ENCODE results near the gene PTPRM. TPM values are rescaled to one million over a fixed set of nuclear protein-coding genes. Genes with fewer than 3 reads are reported as not detected.

Gene PTPRM
- total RNA-seq, 1 donor from 2014 or later, result 65.5 TPM

DNA sequence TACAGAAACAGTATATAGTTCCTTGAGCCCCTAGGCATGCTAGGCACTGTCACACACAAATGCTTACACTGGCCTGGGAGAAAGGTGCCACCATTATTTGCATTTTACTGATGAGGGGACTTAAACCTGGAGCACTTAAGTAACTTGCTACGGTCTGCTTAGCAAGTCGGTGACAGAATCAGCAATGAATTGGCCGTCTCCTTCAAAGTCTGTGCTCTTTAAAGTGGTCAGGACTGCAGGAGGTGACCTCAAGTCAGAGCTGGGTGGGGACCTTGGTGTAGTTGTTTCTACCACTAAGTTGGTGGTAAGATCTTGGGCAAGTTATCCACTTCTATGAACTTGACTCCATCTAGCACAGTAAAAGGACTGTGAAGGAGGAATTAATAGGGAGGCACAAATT lies 34.8 kb downstream of the PTPRM start:
- no peaks in the 10 kb centered on the region for H3K27me3 ChIP-seq (ENCODE audit: control insufficient read depth, insufficient read depth, low read length)
- TF ChIP-seq, protein P1, sequence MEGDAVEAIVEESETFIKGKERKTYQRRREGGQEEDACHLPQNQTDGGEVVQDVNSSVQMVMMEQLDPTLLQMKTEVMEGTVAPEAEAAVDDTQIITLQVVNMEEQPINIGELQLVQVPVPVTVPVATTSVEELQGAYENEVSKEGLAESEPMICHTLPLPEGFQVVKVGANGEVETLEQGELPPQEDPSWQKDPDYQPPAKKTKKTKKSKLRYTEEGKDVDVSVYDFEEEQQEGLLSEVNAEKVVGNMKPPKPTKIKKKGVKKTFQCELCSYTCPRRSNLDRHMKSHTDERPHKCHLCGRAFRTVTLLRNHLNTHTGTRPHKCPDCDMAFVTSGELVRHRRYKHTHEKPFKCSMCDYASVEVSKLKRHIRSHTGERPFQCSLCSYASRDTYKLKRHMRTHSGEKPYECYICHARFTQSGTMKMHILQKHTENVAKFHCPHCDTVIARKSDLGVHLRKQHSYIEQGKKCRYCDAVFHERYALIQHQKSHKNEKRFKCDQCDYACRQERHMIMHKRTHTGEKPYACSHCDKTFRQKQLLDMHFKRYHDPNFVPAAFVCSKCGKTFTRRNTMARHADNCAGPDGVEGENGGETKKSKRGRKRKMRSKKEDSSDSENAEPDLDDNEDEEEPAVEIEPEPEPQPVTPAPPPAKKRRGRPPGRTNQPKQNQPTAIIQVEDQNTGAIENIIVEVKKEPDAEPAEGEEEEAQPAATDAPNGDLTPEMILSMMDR (IDR thresholded peaks at IDR 0.05; ENCODE audit: insufficient read depth, low read length, poor library complexity, severe bottlenecking), result no peak
- no peaks in the 10 kb centered on the region for H3K36me3 ChIP-seq (ENCODE audit: control insufficient read depth, insufficient read depth, low read length)
- H3K4me3 ChIP-seq (ENCODE audit: low read depth, low read length), result no peak overlapping the region
- no peak for DNase-seq (ENCODE audit: low read depth)

DNA sequence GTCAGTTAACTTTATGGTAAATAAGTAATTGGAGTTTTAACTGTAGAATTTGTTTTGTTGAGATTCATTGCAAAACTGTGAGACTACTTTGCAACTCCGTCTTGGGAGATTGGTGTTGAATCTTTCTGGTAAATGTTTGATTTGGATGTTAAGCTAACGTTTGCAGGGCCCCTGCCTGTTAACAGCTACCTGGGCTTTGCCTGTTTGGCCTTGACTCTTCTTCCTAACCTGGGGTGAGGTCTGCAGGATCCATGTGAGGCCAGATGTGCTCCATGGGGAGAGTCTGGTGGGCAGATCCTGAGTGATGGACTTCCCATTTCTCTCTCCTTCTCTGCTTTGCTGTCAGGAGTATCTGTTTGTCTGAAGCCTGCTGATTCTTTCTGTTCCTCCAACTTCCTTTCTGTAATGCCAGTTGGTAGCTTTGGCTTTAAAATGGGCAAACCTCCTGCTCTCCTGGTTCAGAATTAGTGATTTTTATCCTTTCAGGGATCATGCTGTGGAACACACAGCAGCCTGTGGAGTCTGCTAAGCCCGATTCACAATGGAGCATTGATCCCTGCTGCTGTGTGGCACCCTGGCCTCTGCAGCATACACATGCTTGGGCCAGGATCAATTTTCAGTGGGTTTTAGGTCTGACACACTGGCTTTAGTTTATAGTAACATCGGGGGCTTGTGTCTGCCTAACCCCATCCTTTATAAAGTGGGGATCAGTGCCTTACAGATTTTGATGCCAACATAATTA lies 36.3 kb downstream of the PTPRM start:
- TF ChIP-seq, protein P1 (IDR thresholded peaks at IDR 0.05; ENCODE audit: insufficient read depth, low read length, poor library complexity, severe bottlenecking), result no peak
- Histone ChIP-seq H3K27me3 (ENCODE audit: control insufficient read depth, insufficient read depth, low read length) (no peaks in the 10 kb centered on the region), H3K4me3 (ENCODE audit: low read depth, low read length) (no peak overlapping the region), H3K36me3 (ENCODE audit: control insufficient read depth, insufficient read depth, low read length) (no peaks in the 10 kb centered on the region)
- no peak for DNase-seq (ENCODE audit: low read depth)

DNA sequence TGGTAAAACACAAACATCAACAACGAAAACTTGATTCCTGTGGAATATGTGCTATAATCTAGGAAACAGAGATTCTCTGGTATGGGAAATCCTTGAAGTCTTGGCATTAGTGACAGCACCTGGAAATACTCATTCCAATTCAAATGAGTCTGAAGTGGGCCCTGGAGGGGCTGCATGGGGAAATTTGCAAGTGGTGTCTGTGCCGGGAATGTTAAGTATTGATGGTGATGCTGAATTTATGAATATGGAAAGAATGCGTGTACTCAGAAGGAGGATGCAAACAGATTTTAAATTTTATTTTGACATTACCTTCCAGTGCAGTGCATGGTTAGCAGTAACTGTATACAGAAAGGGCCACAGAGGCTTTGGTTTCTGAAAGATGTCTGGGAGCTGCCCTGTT lies 37.2 kb downstream of the PTPRM start:
- no peaks in the 10 kb centered on the region for H3K27me3 ChIP-seq (ENCODE audit: control insufficient read depth, insufficient read depth, low read length)
- TF ChIP-seq, protein P1 (IDR thresholded peaks at IDR 0.05; ENCODE audit: insufficient read depth, low read length, poor library complexity, severe bottlenecking), result no peak
- H3K36me3 ChIP-seq (ENCODE audit: control insufficient read depth, insufficient read depth, low read length), result no peaks in the 10 kb centered on the region
- no peak for DNase-seq (ENCODE audit: low read depth)
- no peak overlapping the region for H3K4me3 ChIP-seq (ENCODE audit: low read depth, low read length)

DNA sequence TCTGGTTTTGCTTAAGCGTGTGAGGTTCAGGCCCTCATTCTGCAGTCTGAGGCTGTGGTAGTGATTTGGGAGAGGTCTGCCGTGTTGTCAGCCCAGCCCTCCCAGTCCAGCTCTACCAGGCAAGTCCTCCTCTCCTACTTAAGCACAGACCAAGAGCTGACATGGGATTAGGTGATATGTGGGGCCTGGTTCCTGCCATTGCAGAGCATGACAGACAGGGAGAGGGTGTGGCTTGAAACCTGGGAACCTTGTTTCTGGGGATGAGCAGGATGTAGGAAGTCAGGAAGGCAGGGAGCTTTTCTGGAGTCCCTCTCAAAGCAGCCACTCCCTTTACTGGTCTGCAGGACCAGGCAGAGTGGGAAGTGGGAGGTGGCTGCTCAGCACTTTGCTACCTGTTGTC lies 38.6 kb downstream of the PTPRM start:
- TF ChIP-seq, protein P1 (IDR thresholded peaks at IDR 0.05; ENCODE audit: insufficient read depth, low read length, poor library complexity, severe bottlenecking), result no peak
- H3K4me3 ChIP-seq (ENCODE audit: low read depth, low read length), result no peak overlapping the region
- H3K36me3 ChIP-seq (ENCODE audit: control insufficient read depth, insufficient read depth, low read length), result no peaks in the 10 kb centered on the region
- no peaks in the 10 kb centered on the region for H3K27me3 ChIP-seq (ENCODE audit: control insufficient read depth, insufficient read depth, low read length)
- no peak for DNase-seq (ENCODE audit: low read depth)

DNA sequence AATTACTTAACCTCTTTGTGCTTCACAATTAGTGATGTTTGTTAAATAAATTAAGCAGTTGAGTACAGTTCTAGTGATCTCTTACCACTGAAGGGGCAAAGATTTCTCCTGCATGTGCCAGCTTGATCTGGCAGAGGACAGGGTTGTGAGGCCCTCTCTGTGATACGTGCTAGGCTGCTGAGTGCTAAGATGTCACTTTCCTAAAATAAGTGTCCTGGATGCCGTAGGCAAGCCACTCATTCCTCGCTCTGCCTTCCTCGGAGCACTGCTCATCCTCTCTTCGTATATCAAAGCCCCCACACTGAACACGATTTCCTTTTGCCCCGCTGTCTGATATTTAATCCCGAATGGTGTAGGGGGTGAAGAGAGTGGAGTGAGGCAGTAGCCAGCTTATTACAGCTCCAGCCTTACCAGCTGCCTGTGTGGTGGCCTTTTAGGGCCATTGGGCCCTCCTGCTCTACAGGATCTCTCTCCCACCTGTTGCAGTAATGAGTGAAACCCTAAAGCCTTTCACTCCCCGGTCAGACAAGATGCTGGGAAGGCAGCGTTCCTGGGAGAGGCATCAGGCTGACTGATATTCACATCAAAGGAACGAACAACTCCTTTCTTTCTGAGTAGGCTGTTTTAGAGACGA lies 40.5 kb downstream of the PTPRM start:
- H3K27me3 ChIP-seq (ENCODE audit: control insufficient read depth, insufficient read depth, low read length), result no peaks in the 10 kb centered on the region
- no peak for DNase-seq (ENCODE audit: low read depth)
- H3K36me3 ChIP-seq (ENCODE audit: control insufficient read depth, insufficient read depth, low read length), result no peaks in the 10 kb centered on the region
- no peak overlapping the region for H3K4me3 ChIP-seq (ENCODE audit: low read depth, low read length)
- TF ChIP-seq, protein P1 (IDR thresholded peaks at IDR 0.05; ENCODE audit: insufficient read depth, low read length, poor library complexity, severe bottlenecking), result no peak
